ENCODE measurements around the gene CCNJ.

Gene CCNJ

DNA sequence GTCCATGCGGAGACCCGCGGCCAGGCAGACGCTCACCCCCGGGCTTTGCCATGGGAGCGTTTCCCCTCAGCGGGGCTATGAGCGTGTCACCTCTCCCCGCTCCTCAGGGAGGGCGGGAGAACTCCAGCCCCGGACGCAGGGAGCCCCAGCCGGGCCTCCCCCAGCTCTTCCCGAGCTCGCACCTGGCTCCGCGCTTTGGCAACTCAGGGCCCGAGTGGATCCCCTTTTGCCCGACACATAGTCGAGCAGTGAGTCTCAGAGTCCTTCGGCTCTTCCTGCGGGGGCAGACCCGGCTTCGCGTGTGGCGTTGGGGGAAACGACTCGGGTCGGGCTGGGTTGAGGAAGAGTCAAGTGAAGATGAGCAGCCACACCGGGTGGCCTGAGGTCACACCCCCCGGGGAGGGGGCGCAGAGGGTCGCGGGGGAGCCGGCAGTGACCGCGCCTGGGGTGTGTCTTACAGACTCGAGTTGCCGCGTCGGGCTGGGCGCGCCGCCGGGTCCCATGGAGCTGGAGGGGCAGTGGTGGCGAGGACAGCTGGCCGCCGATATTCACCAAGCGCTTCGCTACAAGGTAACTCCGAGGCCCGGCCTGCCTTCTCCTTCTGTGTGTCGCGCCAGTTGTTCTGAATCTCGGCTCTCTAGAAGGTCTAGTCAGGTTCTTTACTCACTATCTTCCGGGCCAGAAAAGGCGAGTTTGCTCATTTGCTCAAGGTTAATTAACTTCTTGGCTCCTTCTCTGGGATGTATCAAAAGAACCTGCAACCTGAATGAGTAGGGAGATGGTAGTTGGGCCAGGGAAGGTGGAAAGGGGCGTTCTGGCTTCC lies 721 bp downstream of the CCNJ start (continued):
- TF ChIP-seq, protein P1, sequence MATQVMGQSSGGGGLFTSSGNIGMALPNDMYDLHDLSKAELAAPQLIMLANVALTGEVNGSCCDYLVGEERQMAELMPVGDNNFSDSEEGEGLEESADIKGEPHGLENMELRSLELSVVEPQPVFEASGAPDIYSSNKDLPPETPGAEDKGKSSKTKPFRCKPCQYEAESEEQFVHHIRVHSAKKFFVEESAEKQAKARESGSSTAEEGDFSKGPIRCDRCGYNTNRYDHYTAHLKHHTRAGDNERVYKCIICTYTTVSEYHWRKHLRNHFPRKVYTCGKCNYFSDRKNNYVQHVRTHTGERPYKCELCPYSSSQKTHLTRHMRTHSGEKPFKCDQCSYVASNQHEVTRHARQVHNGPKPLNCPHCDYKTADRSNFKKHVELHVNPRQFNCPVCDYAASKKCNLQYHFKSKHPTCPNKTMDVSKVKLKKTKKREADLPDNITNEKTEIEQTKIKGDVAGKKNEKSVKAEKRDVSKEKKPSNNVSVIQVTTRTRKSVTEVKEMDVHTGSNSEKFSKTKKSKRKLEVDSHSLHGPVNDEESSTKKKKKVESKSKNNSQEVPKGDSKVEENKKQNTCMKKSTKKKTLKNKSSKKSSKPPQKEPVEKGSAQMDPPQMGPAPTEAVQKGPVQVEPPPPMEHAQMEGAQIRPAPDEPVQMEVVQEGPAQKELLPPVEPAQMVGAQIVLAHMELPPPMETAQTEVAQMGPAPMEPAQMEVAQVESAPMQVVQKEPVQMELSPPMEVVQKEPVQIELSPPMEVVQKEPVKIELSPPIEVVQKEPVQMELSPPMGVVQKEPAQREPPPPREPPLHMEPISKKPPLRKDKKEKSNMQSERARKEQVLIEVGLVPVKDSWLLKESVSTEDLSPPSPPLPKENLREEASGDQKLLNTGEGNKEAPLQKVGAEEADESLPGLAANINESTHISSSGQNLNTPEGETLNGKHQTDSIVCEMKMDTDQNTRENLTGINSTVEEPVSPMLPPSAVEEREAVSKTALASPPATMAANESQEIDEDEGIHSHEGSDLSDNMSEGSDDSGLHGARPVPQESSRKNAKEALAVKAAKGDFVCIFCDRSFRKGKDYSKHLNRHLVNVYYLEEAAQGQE (tag by site-specific recombination; IDR thresholded peaks at IDR 0.05) = no peak
- 0 out of 2 replicates have a peak, but pooled peaks have one; percentile 40 for TF ChIP-seq KLF8 (tag by site-specific recombination; IDR thresholded peaks at IDR 0.05)
- peak; percentile 50; the same call in 1 of the 2 replicates for TF ChIP-seq ZBTB48 (tag by site-specific recombination; IDR thresholded peaks at IDR 0.05)
- TF ChIP-seq BCL11B (tag by site-specific recombination; IDR thresholded peaks at IDR 0.05; ENCODE audit: low read depth) = peak; percentile 68; the same call in 1 of the 2 replicates
- TF ChIP-seq, protein P2, sequence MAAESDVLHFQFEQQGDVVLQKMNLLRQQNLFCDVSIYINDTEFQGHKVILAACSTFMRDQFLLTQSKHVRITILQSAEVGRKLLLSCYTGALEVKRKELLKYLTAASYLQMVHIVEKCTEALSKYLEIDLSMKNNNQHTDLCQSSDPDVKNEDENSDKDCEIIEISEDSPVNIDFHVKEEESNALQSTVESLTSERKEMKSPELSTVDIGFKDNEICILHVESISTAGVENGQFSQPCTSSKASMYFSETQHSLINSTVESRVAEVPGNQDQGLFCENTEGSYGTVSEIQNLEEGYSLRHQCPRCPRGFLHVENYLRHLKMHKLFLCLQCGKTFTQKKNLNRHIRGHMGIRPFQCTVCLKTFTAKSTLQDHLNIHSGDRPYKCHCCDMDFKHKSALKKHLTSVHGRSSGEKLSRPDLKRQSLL (tag by site-specific recombination; IDR thresholded peaks at IDR 0.05) = no peak
- peak; percentile 67 for TF ChIP-seq ZBTB17 (tag by site-specific recombination; IDR thresholded peaks at IDR 0.05)
- no peak for TF ChIP-seq ZNF121 (tag by site-specific recombination; IDR thresholded peaks at IDR 0.05)
- TF ChIP-seq ZNF560 (tag by site-specific recombination; IDR thresholded peaks at IDR 0.05; ENCODE audit: borderline replicate concordance) = no peak
- TF ChIP-seq ZNF423 (tag by site-specific recombination; IDR thresholded peaks at IDR 0.05) = peak; percentile 87
- no peak for TF ChIP-seq YY2 (tag by site-specific recombination; IDR thresholded peaks at IDR 0.05)
- no peak for TF ChIP-seq IKZF3 (tag by site-specific recombination; IDR thresholded peaks at IDR 0.05)
- no peak for TF ChIP-seq ZNF670 (tag by site-specific recombination; IDR thresholded peaks at IDR 0.05; ENCODE audit: low read depth)

DNA sequence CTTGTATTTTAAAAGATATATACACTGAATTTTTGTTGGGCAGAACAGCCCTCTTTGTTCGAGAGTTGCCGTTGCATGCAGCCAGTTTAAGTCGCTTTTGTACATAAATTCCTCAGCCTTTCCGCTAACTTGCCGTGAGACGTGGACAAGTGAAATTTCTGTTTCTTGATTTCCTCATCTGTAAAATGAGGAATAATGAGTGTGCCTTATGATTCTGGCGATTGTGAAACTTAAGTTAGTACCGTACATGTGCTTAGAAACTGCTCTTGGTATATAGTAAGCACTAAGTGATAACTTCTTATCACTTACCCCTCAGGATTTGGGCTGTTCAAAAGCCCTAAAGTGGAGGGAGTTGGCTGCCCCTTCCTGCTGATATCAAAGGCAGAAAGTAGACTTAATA lies 1.4 kb downstream of the CCNJ start:
- TF ChIP-seq PRDM1 (tag by site-specific recombination; IDR thresholded peaks at IDR 0.05) (peak; percentile 42), ZNF16 (tag by site-specific recombination; IDR thresholded peaks at IDR 0.05; ENCODE audit: low read depth) (no peak)
- Histone ChIP-seq H3K4me1 (ENCODE audit: control insufficient read depth, insufficient read depth, low read length) (no peaks in the 10 kb centered on the region), H3K36me3 (ENCODE audit: control insufficient read depth in 2 of 2, insufficient read depth in 1 of 2, low read length in 2 of 2) (peaks cover 4 to 30% of the 10 kb centered on the region in 2 experiments; a peak in 2 of 3 replicates), H3K9me3 (ENCODE audit: control insufficient read depth, insufficient read depth, low read depth, low read length) (no peaks in the 10 kb centered on the region), H3K4me3 (ENCODE audit: low read depth, low read length) (peak overlapping the region; percentile 65), H3K27ac (ENCODE audit: extremely low read depth, low read depth, low read length) (no peak overlapping the region)
- ChIA-PET CTCF (no interaction called here), POLR2A (interaction anchor here (1.8 to 2.7 kb wide), 2 partner anchors 45 to 85 kb away, joined by 13 to 18 read pairs; partner anchors contain the start of gene ZNF518A)

DNA sequence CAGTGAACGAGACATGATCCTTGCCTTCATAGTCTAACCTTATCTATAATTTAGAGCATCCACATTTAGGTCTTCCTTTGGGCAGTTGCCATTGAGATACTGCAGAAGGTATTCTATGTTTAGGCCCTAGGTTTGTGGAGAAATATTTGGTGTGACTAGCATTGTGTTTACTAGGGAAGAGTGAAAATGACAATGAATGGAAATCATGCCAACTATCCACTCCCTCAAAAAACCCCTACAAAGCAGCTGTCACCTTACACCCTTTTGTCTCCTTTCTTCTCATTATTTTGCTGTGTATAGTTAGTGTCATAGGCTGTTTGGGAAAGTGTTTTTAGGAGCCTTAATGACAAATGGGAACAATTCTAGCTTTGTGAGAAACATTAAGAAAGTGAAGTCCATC lies 3.2 kb downstream of the CCNJ start:
- CTCF ChIA-PET = interaction anchor here (0.6 to 1.1 kb wide), 4 partner anchors 9 to 984 kb away, joined by 3 to 5 read pairs (median 4); no protein-coding TSS in a partner anchor
- H3K36me3 ChIP-seq (ENCODE audit: control insufficient read depth in 2 of 2, insufficient read depth in 1 of 2, low read length in 2 of 2) = peaks cover 4 to 46% of the 10 kb centered on the region in 2 experiments; a peak in 2 of 3 replicates
- no peak overlapping the region for H3K27ac ChIP-seq (ENCODE audit: extremely low read depth, low read depth, low read length)
- POLR2A ChIA-PET = no interaction called here
- H3K9me3 ChIP-seq (ENCODE audit: control insufficient read depth, insufficient read depth, low read depth, low read length) = no peaks in the 10 kb centered on the region
- no peaks in the 10 kb centered on the region for H3K4me1 ChIP-seq (ENCODE audit: control insufficient read depth, insufficient read depth, low read length)
- H3K4me3 ChIP-seq (ENCODE audit: low read depth, low read length) = no peak overlapping the region
- TF ChIP-seq PRDM1 (tag by site-specific recombination; IDR thresholded peaks at IDR 0.05) (no peak), REPIN1 (tag by site-specific recombination; IDR thresholded peaks at IDR 0.05; ENCODE audit: low read depth) (no peak), ZNF600 (tag by site-specific recombination; IDR thresholded peaks at IDR 0.05) (no peak), ZNF16 (tag by site-specific recombination; IDR thresholded peaks at IDR 0.05; ENCODE audit: low read depth) (no peak), ZNF24 (tag by site-specific recombination; IDR thresholded peaks at IDR 0.05) (no peak), ZNF266 (tag by site-specific recombination; IDR thresholded peaks at IDR 0.05; ENCODE audit: low read depth) (no peak), KLF9 (tag by site-specific recombination; IDR thresholded peaks at IDR 0.05; ENCODE audit: low read depth) (no peak)
- TF ChIP-seq, protein P3, sequence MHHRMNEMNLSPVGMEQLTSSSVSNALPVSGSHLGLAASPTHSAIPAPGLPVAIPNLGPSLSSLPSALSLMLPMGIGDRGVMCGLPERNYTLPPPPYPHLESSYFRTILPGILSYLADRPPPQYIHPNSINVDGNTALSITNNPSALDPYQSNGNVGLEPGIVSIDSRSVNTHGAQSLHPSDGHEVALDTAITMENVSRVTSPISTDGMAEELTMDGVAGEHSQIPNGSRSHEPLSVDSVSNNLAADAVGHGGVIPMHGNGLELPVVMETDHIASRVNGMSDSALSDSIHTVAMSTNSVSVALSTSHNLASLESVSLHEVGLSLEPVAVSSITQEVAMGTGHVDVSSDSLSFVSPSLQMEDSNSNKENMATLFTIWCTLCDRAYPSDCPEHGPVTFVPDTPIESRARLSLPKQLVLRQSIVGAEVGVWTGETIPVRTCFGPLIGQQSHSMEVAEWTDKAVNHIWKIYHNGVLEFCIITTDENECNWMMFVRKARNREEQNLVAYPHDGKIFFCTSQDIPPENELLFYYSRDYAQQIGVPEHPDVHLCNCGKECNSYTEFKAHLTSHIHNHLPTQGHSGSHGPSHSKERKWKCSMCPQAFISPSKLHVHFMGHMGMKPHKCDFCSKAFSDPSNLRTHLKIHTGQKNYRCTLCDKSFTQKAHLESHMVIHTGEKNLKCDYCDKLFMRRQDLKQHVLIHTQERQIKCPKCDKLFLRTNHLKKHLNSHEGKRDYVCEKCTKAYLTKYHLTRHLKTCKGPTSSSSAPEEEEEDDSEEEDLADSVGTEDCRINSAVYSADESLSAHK (tag by site-specific recombination; IDR thresholded peaks at IDR 0.05) = no peak
- TF ChIP-seq, protein P4, sequence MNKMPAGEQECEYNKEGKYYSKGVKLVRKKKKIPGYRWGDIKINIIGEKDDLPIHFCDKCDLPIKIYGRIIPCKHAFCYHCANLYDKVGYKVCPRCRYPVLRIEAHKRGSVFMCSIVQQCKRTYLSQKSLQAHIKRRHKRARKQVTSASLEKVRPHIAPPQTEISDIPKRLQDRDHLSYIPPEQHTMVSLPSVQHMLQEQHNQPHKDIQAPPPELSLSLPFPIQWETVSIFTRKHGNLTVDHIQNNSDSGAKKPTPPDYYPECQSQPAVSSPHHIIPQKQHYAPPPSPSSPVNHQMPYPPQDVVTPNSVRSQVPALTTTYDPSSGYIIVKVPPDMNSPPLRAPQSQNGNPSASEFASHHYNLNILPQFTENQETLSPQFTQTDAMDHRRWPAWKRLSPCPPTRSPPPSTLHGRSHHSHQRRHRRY (tag by site-specific recombination; IDR thresholded peaks at IDR 0.05) = no peak
